Left colon (tissue), 2 donors: Measurements from ENCODE around the gene GRM7. TPM values are rescaled to one million over a fixed set of nuclear protein-coding genes. Genes with fewer than 3 reads are reported as not detected.

ENCODE experiments used
- ATAC-seq: fragments of 200-7000 bp; cut with Tn5 transposase; one replicate; pipeline ENCODE4 v1.9.1; 2020; ENCODE audit warnings: mild to moderate bottlenecking, moderate library complexity
- DNase-seq, 2 donors: peaks; one replicate each; pipeline ENCODE4 v3.0.0-alpha.2; 2020
- intact Hi-C, 2 donors: fragments of 100-400 bp; cut with DNase I in 1 of 2; cut with micrococcal nuclease in 1 of 2; formaldehyde crosslinking; loops; one replicate each; pipeline versions ENCODE4 v1.11.2 to v1.14.0; 2022; cut with DNase I, micrococcal nuclease
- total RNA-seq, 2 donors: library from RNA; stranded (reverse); fragmentation: NEBNext Ultra II Directional; extraction: Animal tissue kit (Norgen Biotek cat#: 25700); gene quantifications; one replicate each; pipeline ENCODE4 v1.2.1, GENCODE V29; 2021
- donor health status: DM: no; HTN: no; CAD: no.
- donor health status: DM: yes; HTN: yes; CAD: no.

Gene GRM7
- total RNA-seq, 2 donors from 2014 or later, result 0.12 to 0.59 TPM

GRCh38 chr3:7585052-7585451, 724.1 kb downstream of the GRM7 start:
- no peak for ATAC-seq
- intact Hi-C loops, result no loop called here
- no peak for DNase-seq

- no peak for DNase-seq
- no peak for ATAC-seq
- intact Hi-C loops, result no loop called here
These were observed 727.3 kb downstream of the GRM7 start for GRCh38 chr3:7588236-7588635.

- DNase-seq (no peak), ATAC-seq (no peak)
- intact Hi-C loops, result no loop called here
These were observed 728.6 kb downstream of the GRM7 start for GRCh38 chr3:7589526-7589925.

GRCh38 chr3:7602297-7602696, 741.4 kb downstream of the GRM7 start:
- ATAC-seq, result no peak
- no peak for DNase-seq
- intact Hi-C loops, result no loop called here

- intact Hi-C loops, result no loop called here
- ATAC-seq, result no peak
- DNase-seq, result no peak
These were observed 746.2 kb downstream of the GRM7 start for GRCh38 chr3:7607083-7607482.

GRCh38 chr3:7607676-7608075, 746.8 kb downstream of the GRM7 start:
- intact Hi-C loops, result no loop called here
- DNase-seq (no peak), ATAC-seq (no peak)

GRCh38 chr3:7610634-7611033, 749.7 kb downstream of the GRM7 start:
- ATAC-seq, result no peak
- no peak for DNase-seq
- intact Hi-C loops, result no loop called here

GRCh38 chr3:7615043-7615442, 754.1 kb downstream of the GRM7 start:
- ATAC-seq (no peak), DNase-seq (no peak)
- intact Hi-C loops, result no loop called here

- ATAC-seq, result no peak
- no peak for DNase-seq
- intact Hi-C loops, result no loop called here
These were observed 757.7 kb downstream of the GRM7 start for GRCh38 chr3:7618606-7619005.

- ATAC-seq (no peak), DNase-seq (no peak)
- intact Hi-C loops, result no loop called here
These were observed 759.5 kb downstream of the GRM7 start for GRCh38 chr3:7620401-7620800.

GRCh38 chr3:7621046-7621630, 760.2 kb downstream of the GRM7 start:
- DNase-seq, result no peak
- intact Hi-C loops, result no loop called here
- no peak for ATAC-seq

- DNase-seq, result no peak
- ATAC-seq, result no peak
- intact Hi-C loops, result no loop called here
These were observed 760.7 kb downstream of the GRM7 start for GRCh38 chr3:7621651-7622050.

- DNase-seq (no peak), ATAC-seq (no peak)
- intact Hi-C loops, result no loop called here
These were observed 764.1 kb downstream of the GRM7 start for GRCh38 chr3:7625021-7625420.

GRCh38 chr3:7630351-7630911, 769.5 kb downstream of the GRM7 start:
- no peak for DNase-seq
- no peak for ATAC-seq
- intact Hi-C loops, result no loop called here

GRCh38 chr3:7630925-7631324, 770.0 kb downstream of the GRM7 start:
- intact Hi-C loops, result no loop called here
- ATAC-seq (no peak), DNase-seq (peak in 1 of 2 donors; percentile 24)

GRCh38 chr3:7632305-7632704, 771.4 kb downstream of the GRM7 start:
- intact Hi-C loops, result no loop called here
- DNase-seq (no peak), ATAC-seq (no peak)

- DNase-seq, result no peak
- no peak for ATAC-seq
- intact Hi-C loops, result no loop called here
These were observed 776.8 kb downstream of the GRM7 start for GRCh38 chr3:7637694-7638093.

- intact Hi-C loops, result no loop called here
- no peak for ATAC-seq
These were observed 777.2 kb downstream of the GRM7 start for GRCh38 chr3:7638103-7638502.

GRCh38 chr3:7640787-7641186, 779.9 kb downstream of the GRM7 start:
- intact Hi-C loops, result no loop called here
- ATAC-seq (no peak), DNase-seq (no peak)

More at GRCh38 chr3:7638103-7638502, 777.2 kb downstream of the GRM7 start:
- DNase-seq, result no peak

GRCh38 chr3:7646851-7647250, 785.9 kb downstream of the GRM7 start:
- DNase-seq, result no peak
- no peak for ATAC-seq
- intact Hi-C loops, result no loop called here

- ATAC-seq, result no peak
- no peak for DNase-seq
These were observed 789.6 kb downstream of the GRM7 start for GRCh38 chr3:7650466-7650865.

More at GRCh38 chr3:7650466-7650865, 789.6 kb downstream of the GRM7 start:
- intact Hi-C loops, result no loop called here
